Measurements from ENCODE around the gene PPP2R5C.
A peak's percentile ranks its signal among the peaks of the same experiment; 100 is the strongest.

Gene PPP2R5C

GRCh38 chr14:101933209-101933608, 171.7 kb downstream of the PPP2R5C start:
- no peak overlapping the region for H3K27ac Mint-ChIP-seq
- no peaks in the 10 kb centered on the region for H3K27me3 Mint-ChIP-seq
- H3K4me1 Mint-ChIP-seq = no peaks in the 10 kb centered on the region
- no peaks in the 10 kb centered on the region for H3K36me3 Mint-ChIP-seq
- ATAC-seq (ENCODE audit: low read depth) (no peak), DNase-seq (ENCODE audit: low spot score in 2 of 2) (no peak)
- H3K4me3 Mint-ChIP-seq = no peak overlapping the region
- H3K9me3 Mint-ChIP-seq = no peaks in the 10 kb centered on the region

GRCh38 chr14:101934601-101935150, 173.2 kb downstream of the PPP2R5C start:
- Mint-ChIP-seq H3K4me1 (no peaks in the 10 kb centered on the region), H3K9me3 (no peaks in the 10 kb centered on the region), H3K4me3 (no peak overlapping the region), H3K27me3 (peaks cover 9% of the 10 kb centered on the region), H3K27ac (no peak overlapping the region), H3K36me3 (no peaks in the 10 kb centered on the region)
- ATAC-seq (ENCODE audit: low read depth) = no peak
- no peak for DNase-seq (ENCODE audit: low spot score in 2 of 2)

GRCh38 chr14:101937926-101938767, 176.6 kb downstream of the PPP2R5C start:
- H3K36me3 Mint-ChIP-seq = peaks cover 2% of the 10 kb centered on the region
- no peak overlapping the region for H3K27ac Mint-ChIP-seq
- peaks cover 23% of the 10 kb centered on the region for H3K27me3 Mint-ChIP-seq
- H3K4me1 Mint-ChIP-seq = no peaks in the 10 kb centered on the region
- no peak for DNase-seq (ENCODE audit: low spot score in 2 of 2)
- no peak overlapping the region for H3K4me3 Mint-ChIP-seq
- ATAC-seq (ENCODE audit: low read depth) = no peak
- no peaks in the 10 kb centered on the region for H3K9me3 Mint-ChIP-seq

GRCh38 chr14:101939646-101940170, 178.2 kb downstream of the PPP2R5C start:
- Mint-ChIP-seq H3K9me3 (no peaks in the 10 kb centered on the region), H3K27me3 (peaks cover 26% of the 10 kb centered on the region), H3K36me3 (peaks cover 2% of the 10 kb centered on the region), H3K4me3 (no peak overlapping the region), H3K27ac (no peak overlapping the region), H3K4me1 (no peaks in the 10 kb centered on the region)
- DNase-seq (ENCODE audit: low spot score in 2 of 2) (no peak), ATAC-seq (ENCODE audit: low read depth) (no peak)

GRCh38 chr14:101944451-101944850, 182.9 kb downstream of the PPP2R5C start:
- H3K27ac Mint-ChIP-seq = no peak overlapping the region
- H3K9me3 Mint-ChIP-seq = no peaks in the 10 kb centered on the region
- H3K36me3 Mint-ChIP-seq = peaks cover 2% of the 10 kb centered on the region
- peaks cover 30% of the 10 kb centered on the region for H3K27me3 Mint-ChIP-seq
- no peak overlapping the region for H3K4me3 Mint-ChIP-seq
- no peak for DNase-seq (ENCODE audit: low spot score in 2 of 2)
- no peak for ATAC-seq (ENCODE audit: low read depth)
- peaks cover 12% of the 10 kb centered on the region for H3K4me1 Mint-ChIP-seq

- no peak for ATAC-seq (ENCODE audit: low read depth)
- Mint-ChIP-seq H3K9me3 (no peaks in the 10 kb centered on the region), H3K36me3 (peaks cover 2% of the 10 kb centered on the region), H3K27me3 (peaks cover 29% of the 10 kb centered on the region), H3K4me3 (no peak overlapping the region), H3K4me1 (peaks cover 12% of the 10 kb centered on the region), H3K27ac (peak overlapping the region; percentile 72)
- DNase-seq (ENCODE audit: low spot score in 2 of 2) = no peak
Measured at GRCh38 chr14:101945171-101945570, 183.7 kb downstream of the PPP2R5C start.

GRCh38 chr14:101947577-101947903, 186.0 kb downstream of the PPP2R5C start:
- Mint-ChIP-seq H3K27me3 (peaks cover 18% of the 10 kb centered on the region), H3K4me1 (peaks cover 14% of the 10 kb centered on the region), H3K4me3 (peak overlapping the region; percentile 94), H3K9me3 (no peaks in the 10 kb centered on the region), H3K36me3 (no peaks in the 10 kb centered on the region), H3K27ac (peak overlapping the region; percentile 99)
- DNase-seq (ENCODE audit: low spot score in 2 of 2) (no peak), ATAC-seq (ENCODE audit: low read depth) (peak; percentile 23)

GRCh38 chr14:101947904-101948665, 186.6 kb downstream of the PPP2R5C start:
- ATAC-seq (ENCODE audit: low read depth) (peak; percentile 89), DNase-seq (ENCODE audit: low spot score in 2 of 2) (peak; percentile 98 to 99)
- peak overlapping the region; percentile 99 for H3K27ac Mint-ChIP-seq
- H3K27me3 Mint-ChIP-seq = peaks cover 15% of the 10 kb centered on the region
- H3K4me3 Mint-ChIP-seq = peak overlapping the region; percentile 94
- H3K9me3 Mint-ChIP-seq = no peaks in the 10 kb centered on the region
- peaks cover 14% of the 10 kb centered on the region for H3K4me1 Mint-ChIP-seq
- no peaks in the 10 kb centered on the region for H3K36me3 Mint-ChIP-seq

- no peak for DNase-seq (ENCODE audit: low spot score in 2 of 2)
- H3K27me3 Mint-ChIP-seq = peaks cover 15% of the 10 kb centered on the region
- ATAC-seq (ENCODE audit: low read depth) = no peak
- no peaks in the 10 kb centered on the region for H3K9me3 Mint-ChIP-seq
- peaks cover 14% of the 10 kb centered on the region for H3K4me1 Mint-ChIP-seq
- no peaks in the 10 kb centered on the region for H3K36me3 Mint-ChIP-seq
- peak overlapping the region; percentile 94 for H3K4me3 Mint-ChIP-seq
- H3K27ac Mint-ChIP-seq = peak overlapping the region; percentile 99
Measured at GRCh38 chr14:101948666-101949216, 187.2 kb downstream of the PPP2R5C start.

GRCh38 chr14:101950100-101950499, 188.6 kb downstream of the PPP2R5C start:
- Mint-ChIP-seq H3K36me3 (no peaks in the 10 kb centered on the region), H3K27ac (no peak overlapping the region), H3K27me3 (peaks cover 10% of the 10 kb centered on the region), H3K4me1 (peaks cover 14% of the 10 kb centered on the region), H3K4me3 (no peak overlapping the region), H3K9me3 (no peaks in the 10 kb centered on the region)
- no peak for DNase-seq (ENCODE audit: low spot score in 2 of 2)
- no peak for ATAC-seq (ENCODE audit: low read depth)

- Mint-ChIP-seq H3K27ac (no peak overlapping the region), H3K4me1 (peaks cover 14% of the 10 kb centered on the region), H3K36me3 (no peaks in the 10 kb centered on the region), H3K4me3 (peak overlapping the region; percentile 34), H3K27me3 (peaks cover 6% of the 10 kb centered on the region), H3K9me3 (no peaks in the 10 kb centered on the region)
- ATAC-seq (ENCODE audit: low read depth) (no peak), DNase-seq (ENCODE audit: low spot score in 2 of 2) (no peak)
Measured at GRCh38 chr14:101950516-101951215, 189.2 kb downstream of the PPP2R5C start.

GRCh38 chr14:101953151-101953550, 191.6 kb downstream of the PPP2R5C start:
- Mint-ChIP-seq H3K27me3 (no peaks in the 10 kb centered on the region), H3K4me3 (no peak overlapping the region), H3K27ac (no peak overlapping the region), H3K9me3 (no peaks in the 10 kb centered on the region), H3K36me3 (no peaks in the 10 kb centered on the region), H3K4me1 (peaks cover 12% of the 10 kb centered on the region)
- ATAC-seq (ENCODE audit: low read depth) (no peak), DNase-seq (ENCODE audit: low spot score in 2 of 2) (no peak)

- Mint-ChIP-seq H3K27ac (no peak overlapping the region), H3K4me1 (peaks cover 2% of the 10 kb centered on the region), H3K27me3 (no peaks in the 10 kb centered on the region), H3K4me3 (no peak overlapping the region), H3K9me3 (no peaks in the 10 kb centered on the region), H3K36me3 (no peaks in the 10 kb centered on the region)
- DNase-seq (ENCODE audit: low spot score in 2 of 2) (no peak), ATAC-seq (ENCODE audit: low read depth) (no peak)
Measured at GRCh38 chr14:101954501-101954900, 193.0 kb downstream of the PPP2R5C start.
